NB4 (cell line): ENCODE data around the gene EMP2.

Experiments
- TF ChIP-seq, protein P1 (sequence below): IDR thresholded peaks from one replicate; pipeline ENCODE4 v1.5.1; 2012; ENCODE audit warnings: low read depth, low read length
- TF ChIP-seq, protein P2 (sequence below): IDR thresholded peaks from 2 replicates; pipeline ENCODE4 v1.6.1; 2011; ENCODE audit warnings: low read depth, low read length

DNA sequence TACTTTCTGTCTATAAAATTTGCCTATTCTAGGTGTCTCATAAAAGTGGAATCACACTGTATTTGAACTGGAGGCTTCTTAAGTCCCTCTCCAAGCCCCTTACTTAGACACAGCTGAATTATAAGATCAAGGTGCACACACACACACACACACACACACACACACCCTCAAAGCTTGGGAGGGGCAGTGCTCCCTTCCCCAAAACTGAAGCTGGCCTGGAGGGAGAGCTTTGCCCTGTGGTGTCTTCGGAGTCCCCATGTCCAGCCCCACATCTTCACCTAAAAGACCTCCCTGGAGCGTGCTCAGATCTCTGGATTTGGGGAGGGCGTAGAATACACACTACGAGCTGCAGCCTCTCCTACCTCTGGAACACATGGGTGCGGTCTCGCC lies 828 bp downstream of the EMP2 start:
- TF ChIP-seq, protein P1, sequence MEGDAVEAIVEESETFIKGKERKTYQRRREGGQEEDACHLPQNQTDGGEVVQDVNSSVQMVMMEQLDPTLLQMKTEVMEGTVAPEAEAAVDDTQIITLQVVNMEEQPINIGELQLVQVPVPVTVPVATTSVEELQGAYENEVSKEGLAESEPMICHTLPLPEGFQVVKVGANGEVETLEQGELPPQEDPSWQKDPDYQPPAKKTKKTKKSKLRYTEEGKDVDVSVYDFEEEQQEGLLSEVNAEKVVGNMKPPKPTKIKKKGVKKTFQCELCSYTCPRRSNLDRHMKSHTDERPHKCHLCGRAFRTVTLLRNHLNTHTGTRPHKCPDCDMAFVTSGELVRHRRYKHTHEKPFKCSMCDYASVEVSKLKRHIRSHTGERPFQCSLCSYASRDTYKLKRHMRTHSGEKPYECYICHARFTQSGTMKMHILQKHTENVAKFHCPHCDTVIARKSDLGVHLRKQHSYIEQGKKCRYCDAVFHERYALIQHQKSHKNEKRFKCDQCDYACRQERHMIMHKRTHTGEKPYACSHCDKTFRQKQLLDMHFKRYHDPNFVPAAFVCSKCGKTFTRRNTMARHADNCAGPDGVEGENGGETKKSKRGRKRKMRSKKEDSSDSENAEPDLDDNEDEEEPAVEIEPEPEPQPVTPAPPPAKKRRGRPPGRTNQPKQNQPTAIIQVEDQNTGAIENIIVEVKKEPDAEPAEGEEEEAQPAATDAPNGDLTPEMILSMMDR: no peak
- TF ChIP-seq, protein P2, sequence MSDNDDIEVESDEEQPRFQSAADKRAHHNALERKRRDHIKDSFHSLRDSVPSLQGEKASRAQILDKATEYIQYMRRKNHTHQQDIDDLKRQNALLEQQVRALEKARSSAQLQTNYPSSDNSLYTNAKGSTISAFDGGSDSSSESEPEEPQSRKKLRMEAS: no peak
